ENCODE data around the gene COL6A1. TPM values are rescaled to one million over a fixed set of nuclear protein-coding genes. Genes with fewer than 3 reads are reported as not detected.

Gene COL6A1
- total and polyA plus RNA-seq, 2 donors (not counting 3 experiments of a cell fraction or from before 2014, with no cell fraction given): 30.1 to 42.4 TPM

- DNase-seq (ENCODE audit: low read depth, low spot score) (no peak), FAIRE-seq (no peak)
- H3K79me2 ChIP-seq (ENCODE audit: control insufficient read depth, insufficient read depth, low read length): no peaks in the 10 kb centered on the region
- no peaks in the 10 kb centered on the region for H3K9me3 ChIP-seq (replicated peaks; ENCODE audit: control insufficient read depth, insufficient read depth, low read length)
- H2AFZ ChIP-seq (ENCODE audit: low read depth, low read length): no peak overlapping the region
- no peak for TF ChIP-seq MYC (IDR thresholded peaks at IDR 0.05; ENCODE audit: low read depth, low read length)
- no peaks in the 10 kb centered on the region for H3K4me1 ChIP-seq (ENCODE audit: control insufficient read depth, extremely low read depth, insufficient read depth, low read length)
- ChIA-PET POLR2A (no interaction called here), CTCF (interaction anchor here (0.8 to 1.4 kb wide), 2 partner anchors 11 to 54 kb away, joined by 3 read pairs; no protein-coding TSS in a partner anchor)
- intact Hi-C loops (cut with micrococcal nuclease) (no loop called here), dilution Hi-C loops (cut with MboI; ENCODE audit: extremely low pct_ligation_motif_present, low sequenced_read_pairs) (no loop called here)
- BruUV-seq (replicated peaks): no TSS peak
- H3K4me2 ChIP-seq (ENCODE audit: insufficient read depth, low read length): no peak overlapping the region
- no peak overlapping the region for H3K27ac ChIP-seq (ENCODE audit: insufficient read depth, low read depth, low read length)
- no peaks in the 10 kb centered on the region for H4K20me1 ChIP-seq (replicated peaks; ENCODE audit: control insufficient read depth, extremely low read depth, insufficient read depth, low read length)
- no peaks in the 10 kb centered on the region for H3K9me1 ChIP-seq (replicated peaks; ENCODE audit: control insufficient read depth, extremely low read depth, insufficient read depth, low read length)
- H3K27me3 ChIP-seq (ENCODE audit: control insufficient read depth in 2 of 2, insufficient read depth in 2 of 2, low read length in 2 of 2): peaks cover 8 to 35% of the 10 kb centered on the region in 2 experiments
- H3K36me3 ChIP-seq (ENCODE audit: control insufficient read depth in 2 of 2, extremely low read depth in 1 of 2, insufficient read depth in 2 of 2, low read length in 2 of 2): no peaks in the 10 kb centered on the region
- no peak overlapping the region for H3K4me3 ChIP-seq (replicated peaks in 1 of 3; ENCODE audit: insufficient read depth in 1 of 3, low read depth in 1 of 3, low read length in 3 of 3)
- no peak overlapping the region for H3K9ac ChIP-seq (replicated peaks; ENCODE audit: extremely low read depth, insufficient read depth, low read length)
These were observed 46.4 kb downstream of the COL6A1 start for GRCh38 chr21:46027851-46028493.

GRCh38 chr21:46028573-46029091, 47.1 kb downstream of the COL6A1 start:
- ChIA-PET CTCF (interaction anchor here (1.4 kb wide), 1 partner anchor 55 kb away, joined by 3 read pairs; no protein-coding TSS in a partner anchor), POLR2A (no interaction called here)
- Histone ChIP-seq H4K20me1 (replicated peaks; ENCODE audit: control insufficient read depth, extremely low read depth, insufficient read depth, low read length) (no peaks in the 10 kb centered on the region), H3K4me2 (ENCODE audit: insufficient read depth, low read length) (no peak overlapping the region), H3K9me3 (replicated peaks; ENCODE audit: control insufficient read depth, insufficient read depth, low read length) (no peaks in the 10 kb centered on the region), H3K4me1 (ENCODE audit: control insufficient read depth, extremely low read depth, insufficient read depth, low read length) (no peaks in the 10 kb centered on the region), H3K27me3 (ENCODE audit: control insufficient read depth in 2 of 2, insufficient read depth in 2 of 2, low read length in 2 of 2) (peaks cover 6 to 33% of the 10 kb centered on the region in 2 experiments), H3K9ac (replicated peaks; ENCODE audit: extremely low read depth, insufficient read depth, low read length) (no peak overlapping the region), H3K36me3 (ENCODE audit: control insufficient read depth in 2 of 2, extremely low read depth in 1 of 2, insufficient read depth in 2 of 2, low read length in 2 of 2) (no peaks in the 10 kb centered on the region), H3K79me2 (ENCODE audit: control insufficient read depth, insufficient read depth, low read length) (no peaks in the 10 kb centered on the region), H3K27ac (ENCODE audit: insufficient read depth, low read depth, low read length) (no peak overlapping the region), H2AFZ (ENCODE audit: low read depth, low read length) (no peak overlapping the region), H3K4me3 (replicated peaks in 1 of 3; ENCODE audit: insufficient read depth in 1 of 3, low read depth in 1 of 3, low read length in 3 of 3) (no peak overlapping the region), H3K9me1 (replicated peaks; ENCODE audit: control insufficient read depth, extremely low read depth, insufficient read depth, low read length) (no peaks in the 10 kb centered on the region)
- intact Hi-C loops (cut with micrococcal nuclease): no loop called here
- DNase-seq (ENCODE audit: low read depth, low spot score): no peak
- no TSS peak for BruUV-seq (replicated peaks)
- no peak for FAIRE-seq
- TF ChIP-seq GATA2 (IDR thresholded peaks at IDR 0.05; ENCODE audit: insufficient read depth, insufficient read length, low read depth, low read length) (no peak), FOS (IDR thresholded peaks at IDR 0.05; ENCODE audit: borderline replicate concordance, insufficient read depth, low read length) (no peak), POLR2AphosphoS5 (IDR thresholded peaks at IDR 0.05; ENCODE audit: insufficient read depth, low read depth, low read length) (no peak), MYC (IDR thresholded peaks at IDR 0.05; ENCODE audit: low read depth, low read length) (no peak), JUN (IDR thresholded peaks at IDR 0.05; ENCODE audit: borderline replicate concordance, insufficient read depth, insufficient read length, low read depth) (no peak), POLR2A (IDR thresholded peaks at IDR 0.05; ENCODE audit: low read depth, low read length) (no peak), EZH2 (IDR thresholded peaks at IDR 0.05; ENCODE audit: borderline replicate concordance, low read depth, low read length, severe bottlenecking) (no peak), MAX (IDR thresholded peaks at IDR 0.05; ENCODE audit: insufficient read depth, insufficient read length) (no peak)
- TF ChIP-seq, protein P1, sequence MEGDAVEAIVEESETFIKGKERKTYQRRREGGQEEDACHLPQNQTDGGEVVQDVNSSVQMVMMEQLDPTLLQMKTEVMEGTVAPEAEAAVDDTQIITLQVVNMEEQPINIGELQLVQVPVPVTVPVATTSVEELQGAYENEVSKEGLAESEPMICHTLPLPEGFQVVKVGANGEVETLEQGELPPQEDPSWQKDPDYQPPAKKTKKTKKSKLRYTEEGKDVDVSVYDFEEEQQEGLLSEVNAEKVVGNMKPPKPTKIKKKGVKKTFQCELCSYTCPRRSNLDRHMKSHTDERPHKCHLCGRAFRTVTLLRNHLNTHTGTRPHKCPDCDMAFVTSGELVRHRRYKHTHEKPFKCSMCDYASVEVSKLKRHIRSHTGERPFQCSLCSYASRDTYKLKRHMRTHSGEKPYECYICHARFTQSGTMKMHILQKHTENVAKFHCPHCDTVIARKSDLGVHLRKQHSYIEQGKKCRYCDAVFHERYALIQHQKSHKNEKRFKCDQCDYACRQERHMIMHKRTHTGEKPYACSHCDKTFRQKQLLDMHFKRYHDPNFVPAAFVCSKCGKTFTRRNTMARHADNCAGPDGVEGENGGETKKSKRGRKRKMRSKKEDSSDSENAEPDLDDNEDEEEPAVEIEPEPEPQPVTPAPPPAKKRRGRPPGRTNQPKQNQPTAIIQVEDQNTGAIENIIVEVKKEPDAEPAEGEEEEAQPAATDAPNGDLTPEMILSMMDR (IDR thresholded peaks at IDR 0.05; ENCODE audit: extremely low read depth in 1 of 2, insufficient read depth in 1 of 2, low read depth in 1 of 2, low read length in 2 of 2): no peak
- dilution Hi-C loops (cut with MboI; ENCODE audit: extremely low pct_ligation_motif_present, low sequenced_read_pairs): no loop called here

Data from endothelial cell of umbilical vein (primary cell).